GM19463 (cell line): Measurements from ENCODE around the gene PCCA.
"Not testable (repeated sequence)": the region's sequence is repeated elsewhere in the genome, so short reads cannot be mapped to it uniquely, and the experiment has no call there.

Source experiments
- ATAC-seq: cut with Tn5 transposase; IDR thresholded peaks from one replicate; pipeline ENCODE4 v1.9.1; 2021; ENCODE audit warnings: mild to moderate bottlenecking, moderate library complexity; ENCODE audit not compliant: unreplicated experiment

Gene PCCA

DNA sequence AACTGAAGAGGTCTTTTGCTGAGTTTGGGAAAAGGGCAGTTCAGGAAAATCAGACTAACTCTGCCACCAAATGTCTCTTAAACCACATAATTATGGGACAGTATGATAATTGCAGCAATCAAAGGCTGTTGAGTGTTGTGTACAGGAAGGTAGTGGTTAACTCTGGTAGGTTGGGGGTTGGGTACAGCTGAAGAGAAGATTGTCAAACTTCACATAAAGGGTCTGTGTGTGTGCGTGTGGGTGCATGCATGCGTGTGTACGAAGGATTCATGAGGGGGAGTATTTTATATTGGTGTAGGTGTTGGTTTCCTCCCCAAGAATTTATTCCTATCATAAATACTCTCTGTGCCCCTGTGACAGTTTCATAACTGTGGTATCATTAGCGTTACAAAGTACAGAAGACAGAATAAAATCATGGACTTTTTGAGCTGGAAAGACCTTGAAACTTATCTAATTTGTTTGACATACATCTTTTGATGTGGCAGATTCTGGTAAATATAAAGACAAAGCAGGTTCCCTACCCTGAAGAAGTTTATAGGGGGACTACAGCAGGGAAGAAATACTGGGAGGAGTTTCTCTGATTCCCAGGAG, 94.1 kb downstream of the PCCA start:
- no peak for ATAC-seq

GRCh38 chr13:100184095-100184494, 95.2 kb downstream of the PCCA start:
- ATAC-seq, result no peak

DNA sequence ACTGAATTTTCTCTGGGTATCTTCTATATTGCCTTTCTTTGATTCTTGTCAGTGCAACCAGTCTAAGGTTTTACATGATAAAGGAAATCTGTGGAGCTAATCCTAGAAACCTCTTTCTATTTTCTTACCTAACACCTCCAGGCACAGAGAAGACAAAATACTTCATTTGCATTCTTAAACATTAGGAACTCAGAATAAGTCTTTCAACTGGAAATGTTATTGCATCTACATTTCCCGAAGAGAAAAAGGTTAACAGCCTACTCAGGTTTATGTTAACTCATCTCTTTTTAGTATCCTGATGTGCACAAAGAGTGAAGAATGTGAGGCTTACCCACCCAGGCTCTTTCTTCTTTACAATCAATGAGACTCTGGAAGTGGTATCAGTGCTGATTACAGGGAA, 106.7 kb downstream of the PCCA start:
- no peak for ATAC-seq

GRCh38 chr13:100196375-100196774, 107.5 kb downstream of the PCCA start:
- ATAC-seq, result no peak

- no peak for ATAC-seq
Observed at GRCh38 chr13:100197116-100197515, 108.2 kb downstream of the PCCA start.

DNA sequence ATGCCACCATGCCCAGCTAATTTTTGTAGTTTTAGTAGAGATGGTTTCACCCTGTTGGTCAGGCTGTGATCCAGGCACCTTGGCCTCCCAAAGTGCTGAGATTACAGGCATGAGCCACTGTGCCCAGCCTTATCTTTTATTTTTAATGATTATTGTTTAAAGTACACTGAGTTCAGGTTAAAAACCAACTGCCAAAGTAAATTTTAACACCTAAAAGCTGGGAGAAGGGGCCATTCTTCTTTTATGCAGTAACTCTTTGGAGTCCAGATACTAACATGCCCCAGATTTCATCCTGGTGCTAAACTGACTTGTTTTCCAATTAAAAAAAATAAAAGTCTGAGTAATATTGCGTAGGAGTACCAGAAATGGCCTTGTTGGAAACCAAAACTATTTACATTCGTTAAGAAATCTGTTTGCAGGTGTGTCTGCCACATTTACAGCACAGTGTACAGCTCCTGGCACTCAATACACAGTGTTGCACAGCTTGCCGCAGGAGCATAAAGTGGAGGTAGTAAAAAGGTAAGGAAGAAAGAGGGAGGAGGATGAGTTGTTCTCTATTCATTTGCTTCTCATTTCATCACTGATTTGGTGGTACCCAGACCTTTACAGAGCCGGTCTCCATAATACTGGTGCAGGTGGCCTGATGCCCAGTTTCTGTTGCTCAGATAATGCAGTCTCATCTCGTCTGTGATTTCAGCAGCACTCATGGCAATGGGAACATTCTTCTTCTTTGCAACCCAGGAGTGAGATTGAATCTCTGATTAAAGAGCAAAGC, 108.9 kb downstream of the PCCA start:
- ATAC-seq, result no peak

- no peak for ATAC-seq
Observed at GRCh38 chr13:100203696-100204367, 114.9 kb downstream of the PCCA start.

DNA sequence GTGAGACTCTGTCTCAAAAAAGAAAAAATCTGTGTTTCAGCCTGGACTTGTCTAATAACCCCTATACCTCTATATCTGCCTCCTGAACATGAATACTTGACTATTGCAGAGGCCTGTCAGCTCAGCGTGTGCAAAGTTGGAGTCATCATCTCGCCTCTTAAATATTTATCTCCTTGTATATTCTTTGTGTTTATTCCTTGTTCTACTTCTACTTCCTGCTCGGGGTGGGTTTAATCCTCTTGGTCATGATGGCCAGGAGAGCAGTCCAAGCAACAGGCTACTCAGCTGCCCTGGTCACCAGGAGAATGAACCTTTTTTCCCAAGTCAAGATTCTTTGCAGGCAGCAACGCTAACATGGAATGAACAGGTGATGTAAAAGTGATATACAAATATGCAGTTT, 119.1 kb downstream of the PCCA start:
- no peak for ATAC-seq

- no peak for ATAC-seq
Observed at GRCh38 chr13:100208626-100209025, 119.7 kb downstream of the PCCA start.

GRCh38 chr13:100209857-100210825, 121.2 kb downstream of the PCCA start:
- ATAC-seq, result no peak

GRCh38 chr13:100211016-100211710, 122.3 kb downstream of the PCCA start:
- no peak for ATAC-seq

GRCh38 chr13:100212904-100213553, 124.1 kb downstream of the PCCA start:
- ATAC-seq, result no peak

DNA sequence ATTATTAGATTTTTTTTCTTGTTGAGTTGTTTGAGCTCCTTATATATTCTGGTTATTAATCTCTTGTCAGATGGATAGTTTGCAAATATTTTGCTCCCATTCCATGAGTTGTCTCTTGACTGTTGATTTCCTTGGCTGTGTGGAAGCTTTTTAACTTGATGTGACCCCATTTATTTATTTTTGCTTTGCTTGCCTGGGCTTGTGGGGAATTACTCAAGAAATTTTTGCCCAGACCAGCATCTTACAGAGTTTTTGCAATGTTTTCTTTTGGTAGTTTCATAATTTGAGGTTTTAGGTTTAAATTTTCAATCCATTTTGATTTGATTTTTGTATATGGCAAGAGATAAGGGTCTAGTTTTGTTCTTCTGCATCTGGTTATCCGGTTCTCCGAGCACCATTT, 124.7 kb downstream of the PCCA start:
- ATAC-seq, result no peak

GRCh38 chr13:100214886-100215285, 126.0 kb downstream of the PCCA start:
- ATAC-seq, result no peak

DNA sequence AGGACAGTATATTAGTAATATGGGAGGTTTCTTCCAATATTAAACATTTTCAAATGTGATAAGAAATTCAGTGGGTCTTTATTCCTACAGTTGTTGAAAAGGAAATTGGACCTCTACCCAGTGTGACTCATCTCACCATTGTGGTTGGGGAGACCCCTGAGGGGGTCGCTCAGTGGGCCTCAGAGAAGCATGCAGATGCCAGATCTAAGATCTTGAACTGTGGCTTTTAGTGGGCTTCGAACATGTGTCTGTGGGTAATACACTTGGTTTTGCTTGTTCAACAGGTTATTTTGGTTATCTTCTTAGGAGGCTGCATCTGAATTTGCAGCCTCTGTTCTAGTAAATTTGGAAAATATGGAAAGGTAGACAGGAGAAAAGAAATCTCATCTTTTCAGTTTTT, 132.3 kb downstream of the PCCA start:
- ATAC-seq, result no peak

GRCh38 chr13:100223966-100224530, 135.2 kb downstream of the PCCA start:
- ATAC-seq, result not testable (repeated sequence)

GRCh38 chr13:100229603-100230002, 140.7 kb downstream of the PCCA start:
- ATAC-seq, result no peak

- no peak for ATAC-seq
Observed at GRCh38 chr13:100230769-100231149, 141.9 kb downstream of the PCCA start.

DNA sequence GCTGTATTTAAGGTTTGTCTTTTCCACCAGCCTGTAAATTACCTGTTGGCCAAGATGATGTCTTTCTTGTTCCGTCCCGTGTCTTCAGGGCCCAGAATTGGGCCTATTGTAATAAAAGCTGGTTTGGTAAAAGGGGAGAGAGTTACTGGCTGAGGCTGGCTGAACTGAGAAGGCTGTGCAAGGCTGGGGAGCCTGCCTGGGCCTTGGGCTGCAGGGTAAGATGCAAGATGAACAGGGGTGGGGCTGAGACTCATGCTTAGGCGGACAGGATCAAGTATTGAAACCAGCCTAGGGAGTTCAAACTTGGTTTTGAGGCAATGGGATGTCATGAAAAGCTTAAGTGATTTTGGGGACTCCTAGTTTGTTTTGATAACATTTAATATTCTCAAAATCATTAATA, 142.3 kb downstream of the PCCA start:
- no peak for ATAC-seq

DNA sequence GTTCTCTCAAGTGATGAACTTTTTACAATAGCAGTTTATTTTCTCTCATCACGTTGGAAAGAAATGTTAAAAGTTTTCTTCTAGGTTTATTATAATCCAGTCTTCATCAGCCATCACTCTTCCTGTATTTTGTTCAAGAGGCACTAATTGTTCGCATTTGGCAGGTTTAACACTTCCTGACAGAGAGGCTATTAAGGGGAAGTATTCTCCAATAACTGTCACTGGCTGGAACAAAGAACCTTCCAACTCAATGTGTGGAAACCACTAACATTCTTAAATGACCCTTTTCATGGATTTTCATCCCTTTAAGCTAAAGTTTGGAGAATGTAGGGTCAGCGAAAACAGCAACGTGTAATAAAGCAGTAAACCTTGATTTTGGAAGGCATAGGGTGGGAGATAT, 145.1 kb downstream of the PCCA start:
- no peak for ATAC-seq
